GM19043 (cell line): ENCODE measurements around the gene KCNQ4.

Source experiments
- ATAC-seq: cut with Tn5 transposase; IDR thresholded peaks from one replicate; pipeline ENCODE4 v1.9.1; 2021; ENCODE audit warnings: low read depth; ENCODE audit not compliant: unreplicated experiment

The KCNQ4 gene

GRCh38 chr1:40776236-40777072 is 7.1 kb upstream of the KCNQ4 start:
- ATAC-seq = no peak

- no peak for ATAC-seq
Observed at GRCh38 chr1:40777224-40777970, 6.2 kb upstream of the KCNQ4 start.

GRCh38 chr1:40780678-40781607 is 2.6 kb upstream of the KCNQ4 start:
- no peak for ATAC-seq

- no peak for ATAC-seq
Observed at GRCh38 chr1:40781608-40781971, 2.0 kb upstream of the KCNQ4 start.

- no peak for ATAC-seq
Observed at GRCh38 chr1:40782371-40782956, 1.1 kb upstream of the KCNQ4 start.

GRCh38 chr1:40784141-40784770 is 669 bp downstream of the KCNQ4 start:
- no peak for ATAC-seq

- no peak for ATAC-seq
Observed at GRCh38 chr1:40784771-40785151, 1.2 kb downstream of the KCNQ4 start.

- ATAC-seq = no peak
Observed at GRCh38 chr1:40785446-40785845, 1.9 kb downstream of the KCNQ4 start.

GRCh38 chr1:40786171-40786994 is 2.8 kb downstream of the KCNQ4 start:
- no peak for ATAC-seq

GRCh38 chr1:40786995-40787705 is 3.6 kb downstream of the KCNQ4 start:
- ATAC-seq = no peak

- ATAC-seq = no peak
Observed at GRCh38 chr1:40787737-40788560, 4.4 kb downstream of the KCNQ4 start.

GRCh38 chr1:40788561-40789341 is 5.2 kb downstream of the KCNQ4 start:
- no peak for ATAC-seq

- ATAC-seq = no peak
Observed at GRCh38 chr1:40789342-40789598, 5.7 kb downstream of the KCNQ4 start.

GRCh38 chr1:40789661-40790430 is 6.3 kb downstream of the KCNQ4 start:
- no peak for ATAC-seq

GRCh38 chr1:40792036-40792435 is 8.4 kb downstream of the KCNQ4 start:
- no peak for ATAC-seq

GRCh38 chr1:40793617-40794016 is 10.0 kb downstream of the KCNQ4 start:
- no peak for ATAC-seq

GRCh38 chr1:40794048-40794447 is 10.5 kb downstream of the KCNQ4 start:
- ATAC-seq = no peak
